NCI-H2107 treated with DMSO at 0.1 percent for 48 hours (cell line): ENCODE results near the gene TFCP2L1.
A peak's percentile ranks its signal among the peaks of the same experiment; 100 is the strongest.
"Not testable (repeated sequence)": the region's sequence is repeated elsewhere in the genome, so short reads cannot be mapped to it uniquely, and the experiment has no call there.

Experiments used
- DNase-seq: peaks from one replicate; lab custom pipeline; 2025; ENCODE audit not compliant: unreplicated experiment; lab: John Stamatoyannopoulos, UW

The TFCP2L1 gene

GRCh38 chr2:121269436-121269835, 15.6 kb downstream of the TFCP2L1 start:
- DNase-seq: not testable (repeated sequence)

- DNase-seq: no peak
These were observed 18.4 kb downstream of the TFCP2L1 start for GRCh38 chr2:121266543-121267106.

- no peak for DNase-seq
These were observed 20.8 kb downstream of the TFCP2L1 start for GRCh38 chr2:121263996-121264715.

- DNase-seq: peak; percentile 72
These were observed 24.4 kb downstream of the TFCP2L1 start for GRCh38 chr2:121260370-121261154.

GRCh38 chr2:121258051-121258450, 27.0 kb downstream of the TFCP2L1 start:
- no peak for DNase-seq

- no peak for DNase-seq
These were observed 27.5 kb downstream of the TFCP2L1 start for GRCh38 chr2:121257480-121257840.

- no peak for DNase-seq
These were observed 28.1 kb downstream of the TFCP2L1 start for GRCh38 chr2:121256720-121257479.

- DNase-seq: peak; percentile 60
These were observed 29.6 kb downstream of the TFCP2L1 start for GRCh38 chr2:121255358-121255757.

- DNase-seq: peak; percentile 85
These were observed 30.3 kb downstream of the TFCP2L1 start for GRCh38 chr2:121254748-121255147.

GRCh38 chr2:121253674-121254240, 31.2 kb downstream of the TFCP2L1 start:
- DNase-seq: no peak

- no peak for DNase-seq
These were observed 31.9 kb downstream of the TFCP2L1 start for GRCh38 chr2:121253021-121253673.

GRCh38 chr2:121251497-121251896, 33.5 kb downstream of the TFCP2L1 start:
- no peak for DNase-seq

- no peak for DNase-seq
These were observed 36.1 kb downstream of the TFCP2L1 start for GRCh38 chr2:121248766-121249343.

- DNase-seq: no peak
These were observed 37.0 kb downstream of the TFCP2L1 start for GRCh38 chr2:121247971-121248370.

- no peak for DNase-seq
These were observed 37.5 kb downstream of the TFCP2L1 start for GRCh38 chr2:121247534-121247933.

GRCh38 chr2:121246704-121247255, 38.2 kb downstream of the TFCP2L1 start:
- no peak for DNase-seq

GRCh38 chr2:121245913-121246312, 39.1 kb downstream of the TFCP2L1 start:
- no peak for DNase-seq

- DNase-seq: no peak
These were observed 39.7 kb downstream of the TFCP2L1 start for GRCh38 chr2:121245120-121245820.

GRCh38 chr2:121244616-121245015, 40.4 kb downstream of the TFCP2L1 start:
- DNase-seq: no peak
